Endometrial microvascular endothelial cells (primary cell): ENCODE data around the gene TUBGCP6. TPM values are rescaled to one million over a fixed set of nuclear protein-coding genes. Genes with fewer than 3 reads are reported as not detected.

Source experiments
- in situ Hi-C: cut with HindIII; loops from 2 replicates; pipeline ENCODE4 v1.10.0; 2017; ENCODE audit warnings: low sequenced_read_pairs, low pct_unique_long_range_greater_than_20kb; ENCODE audit errors: inconsistent ontology term
- total RNA-seq: library from RNA; depleted of rRNA; stranded (reverse); fragments of >200 nt; gene quantifications from one replicate; pipeline ENCODE4 v1.2.3, GENCODE V29; 2015; ENCODE audit errors: inconsistent ontology term

Gene TUBGCP6
- total RNA-seq, 1 donor from 2014 or later, result 33.2 TPM

- in situ Hi-C loops, result no loop called here
Observed at GRCh38 chr22:50268655-50269113, 23.9 kb upstream of the TUBGCP6 start.

- in situ Hi-C loops, result no loop called here
Observed at GRCh38 chr22:50267591-50268390, 23.0 kb upstream of the TUBGCP6 start.

- in situ Hi-C loops, result no loop called here
Observed at GRCh38 chr22:50266994-50267393, 22.2 kb upstream of the TUBGCP6 start.

- in situ Hi-C loops, result no loop called here
Observed at GRCh38 chr22:50264946-50265669, 20.3 kb upstream of the TUBGCP6 start.

DNA sequence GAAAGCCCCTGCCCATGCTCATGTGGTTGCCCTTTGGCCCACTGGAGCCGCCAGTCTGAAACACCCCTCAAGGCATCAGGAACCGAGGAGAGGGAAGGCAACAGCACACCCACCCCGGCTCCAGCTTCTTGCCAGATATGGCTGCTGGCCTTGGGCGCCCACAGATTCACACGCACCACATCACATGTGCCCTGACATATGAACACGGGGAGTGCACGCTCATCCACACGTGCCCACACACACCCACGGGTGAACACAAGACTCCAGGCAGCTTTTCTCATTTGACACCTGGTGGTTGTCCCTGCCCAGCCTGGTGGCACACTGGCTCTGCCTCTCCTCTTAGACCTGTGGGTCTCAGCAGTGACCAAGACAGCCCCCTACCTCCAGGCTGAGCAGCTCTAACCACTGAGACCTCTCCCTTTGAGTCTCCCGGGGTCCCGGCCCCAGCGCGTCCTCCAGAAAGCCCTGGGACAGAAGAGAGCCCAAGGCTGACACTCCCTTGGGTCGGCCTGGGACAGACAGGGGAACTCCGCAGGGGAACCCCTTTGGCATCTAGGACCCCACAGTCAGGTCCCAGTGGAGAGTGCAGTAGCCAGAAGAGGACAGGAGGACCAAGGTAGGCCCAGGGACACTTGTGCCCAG, 19.4 kb upstream of the TUBGCP6 start:
- in situ Hi-C loops, result no loop called here

DNA sequence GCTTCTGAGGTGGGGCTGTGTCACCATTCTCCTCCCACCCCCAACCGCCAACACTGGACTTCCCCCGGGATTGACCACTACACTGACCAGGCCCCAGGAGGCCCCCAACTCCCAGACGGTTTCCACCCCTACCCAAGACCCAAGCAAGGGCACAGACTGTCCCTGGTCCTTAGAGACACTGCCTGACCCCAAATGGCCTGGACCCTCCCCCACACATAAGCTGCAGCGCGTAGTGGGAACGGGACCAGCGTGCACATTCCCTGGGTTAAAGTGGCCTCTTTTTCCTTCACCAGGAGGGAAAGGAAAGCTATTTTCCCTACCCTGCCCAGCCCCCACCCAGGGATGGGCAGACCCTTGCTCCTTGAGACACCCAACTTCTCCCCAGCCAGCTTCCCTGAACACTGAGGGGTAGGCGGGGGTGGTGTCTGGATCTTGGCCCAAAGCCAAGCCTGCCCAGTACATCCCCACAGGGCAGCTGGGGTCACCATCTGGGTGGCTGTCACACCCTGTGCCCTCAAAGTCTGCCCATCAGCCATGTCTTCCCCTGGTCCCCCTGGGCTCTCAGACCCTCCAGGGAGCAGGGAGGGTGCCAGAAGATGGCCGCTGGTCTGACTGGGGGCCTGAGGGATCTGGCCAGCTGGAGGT, 18.3 kb upstream of the TUBGCP6 start:
- in situ Hi-C loops, result no loop called here

DNA sequence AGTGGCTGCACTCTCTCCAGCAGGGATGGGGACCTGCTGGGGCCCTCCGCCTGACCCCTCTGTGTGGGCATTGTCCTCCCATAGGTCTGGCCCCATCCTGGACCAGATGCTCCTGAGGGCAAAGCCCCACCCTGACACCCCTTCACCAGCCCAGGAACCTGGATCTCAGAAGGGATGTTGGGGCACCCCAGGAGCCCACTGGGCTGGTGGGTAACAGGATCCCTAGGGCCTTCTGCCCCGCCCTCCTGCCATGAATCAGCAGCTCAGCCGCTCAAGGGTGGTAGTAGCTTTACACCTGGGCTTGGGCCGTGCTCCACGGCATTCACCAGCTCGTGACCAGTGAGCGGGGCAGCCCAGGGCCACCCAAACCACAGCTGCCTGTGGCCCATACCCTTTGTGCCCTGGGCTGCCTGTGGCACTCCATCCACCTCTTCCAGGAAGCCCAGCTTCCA, 17.7 kb upstream of the TUBGCP6 start:
- in situ Hi-C loops, result no loop called here

- in situ Hi-C loops, result no loop called here
Observed at GRCh38 chr22:50261615-50262459, 17.0 kb upstream of the TUBGCP6 start, which contains the start of gene MAPK12. Gene MAPK12 (minus strand): TSS chr22:50261683. CDS start chr22:50261509, 174 bp downstream.

GRCh38 chr22:50260801-50261614, 16.2 kb upstream of the TUBGCP6 start:
- in situ Hi-C loops, result no loop called here

- in situ Hi-C loops, result no loop called here
Observed at GRCh38 chr22:50260434-50260800, 15.6 kb upstream of the TUBGCP6 start.

DNA sequence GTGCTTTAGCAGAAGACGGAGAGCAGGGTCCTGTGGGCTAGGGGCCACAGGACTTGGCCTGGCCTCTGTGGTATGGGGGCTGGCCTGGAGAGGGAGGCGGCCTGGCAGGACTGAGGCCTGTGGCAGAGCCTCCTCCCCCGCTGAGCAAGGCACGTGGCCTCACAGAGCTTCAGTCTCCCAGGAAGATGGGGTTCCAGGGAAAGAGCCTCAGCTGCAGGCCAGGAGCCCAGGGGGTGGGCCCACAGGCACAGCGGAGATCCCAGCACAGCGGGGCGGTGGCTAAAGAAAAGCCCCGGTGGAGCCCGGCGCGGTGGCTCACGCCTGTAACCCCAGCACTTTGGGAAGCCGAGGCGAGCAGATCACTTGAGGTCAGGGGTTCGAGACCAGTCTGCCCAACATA, 14.5 kb upstream of the TUBGCP6 start:
- in situ Hi-C loops, result no loop called here

GRCh38 chr22:50258361-50259292, 13.8 kb upstream of the TUBGCP6 start:
- in situ Hi-C loops, result no loop called here

- in situ Hi-C loops, result no loop called here
Observed at GRCh38 chr22:50257451-50258360, 12.9 kb upstream of the TUBGCP6 start.

DNA sequence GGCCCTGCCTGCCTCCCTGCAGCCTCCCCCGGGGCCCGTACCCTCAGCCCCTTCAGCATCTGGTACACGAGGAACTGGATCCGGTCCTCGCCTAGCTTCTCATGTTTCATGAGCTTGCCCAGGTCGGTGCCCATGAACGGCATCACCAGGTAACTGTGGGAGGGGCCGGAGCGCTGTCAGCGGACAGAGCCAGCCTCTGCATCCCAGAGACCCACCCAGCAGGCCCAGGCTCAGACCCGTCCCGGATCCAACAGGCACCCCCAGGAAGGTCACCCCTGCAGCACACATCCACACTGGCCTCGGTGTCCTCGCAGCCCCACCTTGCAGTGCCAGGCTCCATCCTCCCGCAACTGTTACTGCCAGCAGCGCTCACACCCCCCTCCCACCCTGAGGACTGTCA, 12.2 kb upstream of the TUBGCP6 start:
- in situ Hi-C loops, result no loop called here

GRCh38 chr22:50256258-50256862, 11.5 kb upstream of the TUBGCP6 start:
- in situ Hi-C loops, result no loop called here
